Measurements from ENCODE around the gene KRT86.
"Not testable (repeated sequence)": the region's sequence is repeated elsewhere in the genome, so short reads cannot be mapped to it uniquely, and the experiment has no call there.

Gene KRT86

DNA sequence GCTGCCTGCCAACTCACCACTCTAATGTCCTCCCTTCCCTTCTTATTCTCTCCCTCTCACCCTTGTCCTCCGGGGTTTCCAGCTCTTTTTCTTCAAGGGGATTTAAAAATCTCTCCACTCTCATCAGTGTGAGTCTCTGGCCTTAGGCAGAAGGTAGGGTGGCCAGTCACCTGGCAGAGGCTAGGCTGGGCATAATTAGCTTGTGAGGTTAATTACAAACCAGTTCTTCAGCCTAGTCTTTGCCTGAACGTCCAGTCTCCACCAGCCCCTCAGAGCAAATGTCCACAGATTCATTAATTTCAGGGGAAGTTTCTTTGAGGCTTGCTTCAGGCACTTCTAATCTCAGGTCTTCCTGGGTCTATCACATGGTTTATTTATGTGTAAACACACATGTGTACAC is 34.7 kb upstream of the KRT86 start:
- no peak overlapping the region for H3K4me3 ChIP-seq (ENCODE audit: low read depth, low read length)
- TF ChIP-seq, protein P1, sequence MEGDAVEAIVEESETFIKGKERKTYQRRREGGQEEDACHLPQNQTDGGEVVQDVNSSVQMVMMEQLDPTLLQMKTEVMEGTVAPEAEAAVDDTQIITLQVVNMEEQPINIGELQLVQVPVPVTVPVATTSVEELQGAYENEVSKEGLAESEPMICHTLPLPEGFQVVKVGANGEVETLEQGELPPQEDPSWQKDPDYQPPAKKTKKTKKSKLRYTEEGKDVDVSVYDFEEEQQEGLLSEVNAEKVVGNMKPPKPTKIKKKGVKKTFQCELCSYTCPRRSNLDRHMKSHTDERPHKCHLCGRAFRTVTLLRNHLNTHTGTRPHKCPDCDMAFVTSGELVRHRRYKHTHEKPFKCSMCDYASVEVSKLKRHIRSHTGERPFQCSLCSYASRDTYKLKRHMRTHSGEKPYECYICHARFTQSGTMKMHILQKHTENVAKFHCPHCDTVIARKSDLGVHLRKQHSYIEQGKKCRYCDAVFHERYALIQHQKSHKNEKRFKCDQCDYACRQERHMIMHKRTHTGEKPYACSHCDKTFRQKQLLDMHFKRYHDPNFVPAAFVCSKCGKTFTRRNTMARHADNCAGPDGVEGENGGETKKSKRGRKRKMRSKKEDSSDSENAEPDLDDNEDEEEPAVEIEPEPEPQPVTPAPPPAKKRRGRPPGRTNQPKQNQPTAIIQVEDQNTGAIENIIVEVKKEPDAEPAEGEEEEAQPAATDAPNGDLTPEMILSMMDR (IDR thresholded peaks at IDR 0.05; ENCODE audit: low read depth, low read length, missing control alignments) = no peak
- DNase-seq (ENCODE audit: low read depth) = no peak

DNA sequence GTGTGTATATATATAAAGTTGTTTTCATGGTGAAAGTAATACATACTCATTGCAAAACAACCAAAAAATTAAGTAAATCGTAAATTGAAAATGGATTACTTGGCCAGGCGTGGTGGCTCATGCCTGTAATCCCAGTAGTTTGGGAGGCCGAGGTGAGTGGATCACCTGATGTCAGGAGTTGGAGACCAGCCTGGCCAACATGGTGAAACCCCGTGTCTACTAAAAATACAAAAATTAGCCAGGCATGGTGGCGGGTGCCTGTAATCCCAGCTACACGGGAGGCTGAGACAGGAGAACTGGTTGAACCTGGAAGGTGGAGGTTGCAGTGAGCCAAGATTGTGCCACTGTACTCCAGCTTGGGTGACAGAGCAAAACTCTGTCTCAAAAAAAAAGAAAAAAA is 34.2 kb upstream of the KRT86 start:
- DNase-seq (ENCODE audit: low read depth); H3K4me3 ChIP-seq (ENCODE audit: low read depth, low read length): not testable (repeated sequence)

DNA sequence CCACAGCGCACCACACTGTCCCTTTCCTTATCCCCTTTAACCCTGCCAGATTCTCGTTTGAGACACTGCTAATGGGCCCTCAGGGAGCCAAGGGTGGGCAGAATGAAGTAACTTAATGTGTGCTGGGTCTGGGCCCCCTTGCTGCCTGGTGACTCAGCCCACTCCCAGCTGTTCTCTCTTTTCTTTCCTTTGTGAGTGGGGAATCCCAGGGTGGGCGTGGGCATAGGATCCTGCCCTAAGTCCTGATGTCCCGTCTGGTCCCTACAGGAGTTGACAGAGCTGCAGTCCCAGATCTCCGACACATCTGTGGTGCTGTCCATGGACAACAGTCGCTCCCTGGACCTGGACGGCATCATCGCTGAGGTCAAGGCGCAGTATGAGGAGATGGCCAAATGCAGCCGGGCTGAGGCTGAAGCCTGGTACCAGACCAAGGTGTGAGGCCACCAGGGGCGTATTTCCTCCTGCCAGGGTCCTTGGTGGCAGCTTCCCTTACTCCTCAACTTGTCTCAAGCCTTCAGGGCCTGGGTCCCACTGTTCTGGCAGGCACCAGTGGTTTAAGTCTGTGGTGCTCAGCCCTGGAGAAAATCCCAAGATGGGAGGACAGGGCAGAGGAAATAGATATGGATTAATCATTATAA is 33.1 kb upstream of the KRT86 start:
- DNase-seq (ENCODE audit: low read depth) = no peak
- H3K4me3 ChIP-seq (ENCODE audit: low read depth, low read length) = no peak overlapping the region

DNA sequence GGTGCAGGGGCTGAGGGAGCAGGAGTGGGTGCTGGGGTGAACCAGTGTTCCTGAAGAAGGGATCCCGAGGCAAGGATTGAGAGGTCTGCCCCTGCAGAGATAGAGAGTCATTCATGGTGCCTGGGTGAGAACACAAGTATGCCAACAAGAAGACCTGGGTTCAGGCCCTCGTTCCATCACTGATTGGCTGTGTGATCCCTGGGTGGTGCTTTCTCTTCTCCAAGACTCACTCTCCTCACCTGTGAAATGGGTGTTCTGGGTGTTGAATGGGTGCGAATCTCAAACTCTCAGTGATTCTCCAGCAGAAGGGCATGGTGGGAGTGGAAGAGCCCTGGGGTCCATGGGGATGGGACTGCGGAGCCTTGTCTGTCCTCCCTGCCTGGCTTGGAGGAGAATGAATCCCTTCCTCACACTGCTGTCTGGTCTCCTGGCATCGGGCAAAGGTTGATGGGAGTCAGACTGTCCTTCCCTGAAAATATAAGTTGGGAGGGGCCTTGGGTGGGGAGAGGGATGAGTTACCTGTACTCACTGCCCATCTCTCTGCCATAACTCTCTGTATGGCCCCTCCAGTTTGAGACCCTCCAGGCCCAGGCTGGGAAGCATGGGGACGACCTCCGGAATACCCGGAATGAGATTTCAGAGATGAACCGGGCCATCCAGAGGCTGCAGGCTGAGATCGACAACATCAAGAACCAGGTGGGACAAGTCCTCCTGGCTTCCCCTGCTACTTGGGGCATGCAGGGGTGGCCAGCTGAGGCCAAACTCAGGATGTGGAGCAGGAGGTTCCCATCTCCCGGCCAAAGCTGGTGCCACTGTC is 31.8 kb upstream of the KRT86 start:
- TF ChIP-seq, protein P1 (IDR thresholded peaks at IDR 0.05; ENCODE audit: low read depth, low read length, missing control alignments) = no peak
- H3K4me3 ChIP-seq (ENCODE audit: low read depth, low read length) = no peak overlapping the region
- DNase-seq (ENCODE audit: low read depth) = no peak

More for the DNA sequence above, 33.1 kb upstream of the KRT86 start:
- TF ChIP-seq, protein P1 (IDR thresholded peaks at IDR 0.05; ENCODE audit: low read depth, low read length, missing control alignments) = peak; percentile 5

DNA sequence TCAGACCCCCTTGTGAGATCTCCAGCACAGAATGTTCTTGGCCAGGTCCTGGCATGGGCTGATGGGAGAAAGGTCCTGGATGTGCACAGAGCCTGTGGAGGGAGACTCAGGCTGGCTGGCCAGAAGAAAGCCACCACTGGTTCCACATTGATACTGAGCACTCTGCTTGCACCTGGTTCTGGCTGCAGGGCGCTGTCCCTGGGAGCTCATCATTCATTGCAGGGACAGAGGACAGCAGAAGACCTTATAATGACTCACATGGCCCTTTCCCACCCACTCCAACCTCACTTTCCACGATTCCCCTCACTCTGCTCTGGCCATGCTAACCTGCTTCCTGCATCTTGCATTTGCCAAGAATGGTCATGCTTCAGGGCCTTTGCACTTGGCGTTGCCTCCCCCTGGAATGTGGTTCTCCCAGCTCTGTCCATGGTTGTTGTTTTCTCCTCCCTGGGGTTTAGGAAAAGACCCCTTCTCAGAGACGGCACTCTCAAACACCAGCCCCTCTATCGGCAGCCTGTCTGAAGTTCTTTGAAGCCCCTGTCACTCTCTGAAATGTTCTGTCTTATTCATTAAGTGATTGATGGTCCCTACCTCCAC is 31.1 kb upstream of the KRT86 start:
- TF ChIP-seq, protein P1 (IDR thresholded peaks at IDR 0.05; ENCODE audit: low read depth, low read length, missing control alignments) = no peak
- DNase-seq (ENCODE audit: low read depth) = no peak
- no peak overlapping the region for H3K4me3 ChIP-seq (ENCODE audit: low read depth, low read length)

DNA sequence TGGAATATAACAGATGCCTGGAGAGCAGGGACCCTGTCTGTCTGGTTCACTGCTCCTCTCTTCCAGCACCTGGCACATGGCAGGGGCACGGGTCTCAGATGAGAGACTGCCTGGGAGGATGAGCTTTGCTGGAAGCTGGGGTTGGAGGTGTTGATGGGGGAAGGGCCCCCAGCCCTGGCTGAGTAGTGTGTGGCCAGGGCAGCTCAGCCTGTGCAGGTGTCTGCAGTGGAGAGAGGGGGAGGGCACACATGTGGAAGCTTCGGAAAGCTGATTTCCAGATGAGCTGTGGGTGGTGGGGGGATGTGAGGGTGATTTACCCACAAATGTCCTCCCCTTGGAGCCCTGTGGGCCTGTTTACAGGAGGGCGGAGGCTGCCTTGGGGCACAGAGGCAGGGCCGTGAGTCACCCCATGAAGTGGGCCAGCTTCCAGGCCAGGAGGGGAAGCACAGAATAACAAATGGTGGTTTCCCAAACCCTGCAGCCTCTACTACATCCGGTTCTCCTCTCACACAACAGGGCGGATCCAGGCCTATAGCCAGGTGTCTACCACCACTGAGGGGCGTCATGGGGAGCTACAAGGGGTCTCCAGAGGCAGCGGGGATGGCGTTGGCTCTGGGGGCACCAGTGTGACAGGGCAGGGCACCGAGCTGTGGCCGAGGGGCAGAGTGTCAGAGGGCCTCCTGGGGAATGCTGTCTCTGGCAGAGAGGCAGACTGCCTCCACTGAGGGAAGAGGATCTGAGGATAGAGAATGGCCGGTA is 30.4 kb upstream of the KRT86 start:
- peak overlapping the region; percentile 44 for H3K4me3 ChIP-seq (ENCODE audit: low read depth, low read length)
- DNase-seq (ENCODE audit: low read depth) = peak; percentile 57
- TF ChIP-seq, protein P1 (IDR thresholded peaks at IDR 0.05; ENCODE audit: low read depth, low read length, missing control alignments) = no peak

DNA sequence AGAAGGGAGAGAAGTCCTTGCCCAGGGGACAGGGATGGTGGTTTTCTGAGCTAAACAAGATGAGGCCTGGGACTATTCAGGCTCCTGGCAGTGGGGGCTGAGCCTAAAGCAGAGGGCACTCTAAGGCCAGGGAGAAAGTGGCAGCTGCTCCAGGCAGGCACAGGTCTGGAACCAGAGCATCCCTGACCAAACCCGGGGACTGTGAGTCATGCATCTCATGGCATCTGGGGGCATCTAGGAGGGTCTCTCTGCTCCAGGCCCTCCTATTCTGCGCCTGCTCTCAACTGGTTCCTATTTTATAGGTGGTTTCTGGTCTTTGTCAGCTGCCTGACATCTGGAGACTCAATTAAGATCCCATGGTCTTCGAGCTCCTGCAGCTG is 29.8 kb upstream of the KRT86 start:
- TF ChIP-seq, protein P1 (IDR thresholded peaks at IDR 0.05; ENCODE audit: low read depth, low read length, missing control alignments) = no peak
- no peak for DNase-seq (ENCODE audit: low read depth)
- peak overlapping the region; percentile 44 for H3K4me3 ChIP-seq (ENCODE audit: low read depth, low read length)
